ENCODE data around the gene GLI2.

- TF ChIP-seq, protein P1, sequence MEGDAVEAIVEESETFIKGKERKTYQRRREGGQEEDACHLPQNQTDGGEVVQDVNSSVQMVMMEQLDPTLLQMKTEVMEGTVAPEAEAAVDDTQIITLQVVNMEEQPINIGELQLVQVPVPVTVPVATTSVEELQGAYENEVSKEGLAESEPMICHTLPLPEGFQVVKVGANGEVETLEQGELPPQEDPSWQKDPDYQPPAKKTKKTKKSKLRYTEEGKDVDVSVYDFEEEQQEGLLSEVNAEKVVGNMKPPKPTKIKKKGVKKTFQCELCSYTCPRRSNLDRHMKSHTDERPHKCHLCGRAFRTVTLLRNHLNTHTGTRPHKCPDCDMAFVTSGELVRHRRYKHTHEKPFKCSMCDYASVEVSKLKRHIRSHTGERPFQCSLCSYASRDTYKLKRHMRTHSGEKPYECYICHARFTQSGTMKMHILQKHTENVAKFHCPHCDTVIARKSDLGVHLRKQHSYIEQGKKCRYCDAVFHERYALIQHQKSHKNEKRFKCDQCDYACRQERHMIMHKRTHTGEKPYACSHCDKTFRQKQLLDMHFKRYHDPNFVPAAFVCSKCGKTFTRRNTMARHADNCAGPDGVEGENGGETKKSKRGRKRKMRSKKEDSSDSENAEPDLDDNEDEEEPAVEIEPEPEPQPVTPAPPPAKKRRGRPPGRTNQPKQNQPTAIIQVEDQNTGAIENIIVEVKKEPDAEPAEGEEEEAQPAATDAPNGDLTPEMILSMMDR (conservative IDR thresholded peaks at IDR 0.05; ENCODE audit: low read length): no peak
- TF ChIP-seq EZH2phosphoT487 (IDR thresholded peaks at IDR 0.05; ENCODE audit: borderline replicate concordance): no peak
These were observed 12.9 kb upstream of the GLI2 start for GRCh38 chr2:120722568-120723421.

Data from Loucy (cell line).